Measurements from ENCODE around the gene MAGI1.

- TF ChIP-seq PKNOX1 (IDR thresholded peaks at IDR 0.05), result no peak
- no peak for TF ChIP-seq SUZ12 (IDR thresholded peaks at IDR 0.05)
- no peak for TF ChIP-seq BHLHE40 (IDR thresholded peaks at IDR 0.05; ENCODE audit: borderline replicate concordance)
- no peak for TF ChIP-seq ARNT (IDR thresholded peaks at IDR 0.05)
Measured at GRCh38 chr3:65396078-65396477, 642.6 kb downstream of the MAGI1 start.

All from HEK293T (cell line).